Mesothelial cell of epicardium (in vitro differentiated cells): Measurements from ENCODE around the gene ANK2. TPM values are rescaled to one million over a fixed set of nuclear protein-coding genes. Genes with fewer than 3 reads are reported as not detected.

Experiments
- DNase-seq, 2 experiments: peaks; one replicate each; pipeline ENCODE4 v3.0.0; 2021; ENCODE audit warnings: low spot score in 2 of 2; ENCODE audit not compliant: unreplicated experiment in 2 of 2
- H3K27ac Mint-ChIP-seq: 2 replicates; pipeline ENCODE4 v1.8.0; 2021; ENCODE audit warnings: mixed read lengths
- H3K27me3 Mint-ChIP-seq: 2 replicates; pipeline ENCODE4 v1.8.0; 2021; ENCODE audit warnings: low read depth, mixed read lengths
- H3K36me3 Mint-ChIP-seq: 2 replicates; pipeline ENCODE4 v1.8.0; 2021; ENCODE audit warnings: mixed read lengths
- H3K4me1 Mint-ChIP-seq: 2 replicates; pipeline ENCODE4 v1.8.0; 2021; ENCODE audit warnings: mixed read lengths
- H3K4me3 Mint-ChIP-seq: 2 replicates; pipeline ENCODE4 v1.8.0; 2021; ENCODE audit warnings: mild to moderate bottlenecking, moderate library complexity, mixed read lengths
- H3K9me3 Mint-ChIP-seq: 2 replicates; pipeline ENCODE4 v1.8.0; 2021; ENCODE audit warnings: mixed read lengths
- CTCF ChIP-seq: fragments of 200-600 bp; sonication (generic); IDR thresholded peaks from one replicate; pipeline ENCODE4 v1.5.0; 2021; ENCODE audit warnings: antibody characterized with exemption; ENCODE audit not compliant: unreplicated experiment
- total RNA-seq: library from RNA; stranded (reverse); gene quantifications from 3 replicates; pipeline ENCODE4 v1.2.1, GENCODE V29; 2021

ANK2 gene
- total RNA-seq, 1 donor from 2014 or later, result 9.2 TPM

- no peak for DNase-seq
- H3K27ac Mint-ChIP-seq, result no peak overlapping the region
Observed at GRCh38 chr4:113273721-113274220, 224.3 kb downstream of the ANK2 start.

DNA sequence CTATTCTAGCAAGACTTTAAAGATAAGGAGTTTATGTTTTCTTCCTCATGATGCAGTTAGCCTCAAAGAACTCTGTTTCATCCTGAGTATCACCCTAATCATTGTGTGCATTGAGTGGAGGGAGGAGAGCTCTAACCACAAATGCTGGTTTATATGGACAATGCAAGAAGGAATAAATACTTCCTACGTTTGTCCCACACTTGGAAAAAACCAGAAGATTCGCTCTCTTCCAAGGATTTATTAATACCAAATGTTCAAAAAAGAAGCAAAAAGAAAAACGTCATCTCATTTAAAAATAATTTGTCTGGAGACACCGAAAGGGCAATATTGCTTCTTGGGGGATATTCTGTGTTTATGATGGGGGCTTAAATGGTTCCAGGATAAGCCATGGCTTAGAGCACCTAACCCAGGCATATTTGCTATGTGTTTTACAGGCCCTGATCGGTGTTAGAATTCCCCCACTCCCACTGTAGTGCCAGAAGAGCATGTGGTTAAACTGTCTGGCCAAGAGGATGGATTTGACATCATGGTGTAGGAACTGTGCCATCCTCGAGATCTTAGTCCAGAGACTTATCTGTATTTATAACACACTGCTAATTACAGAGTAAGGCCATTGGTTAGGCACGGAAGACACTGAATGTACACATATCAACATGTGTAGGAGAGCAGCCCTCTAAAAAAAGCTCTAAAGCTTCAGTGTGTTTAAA lies 227.2 kb downstream of the ANK2 start:
- no peaks in the 10 kb centered on the region for H3K36me3 Mint-ChIP-seq
- no peak for TF ChIP-seq CTCF
- H3K27ac Mint-ChIP-seq, result no peak overlapping the region
- H3K4me3 Mint-ChIP-seq, result no peak overlapping the region
- peaks cover 6% of the 10 kb centered on the region for H3K4me1 Mint-ChIP-seq
- no peaks in the 10 kb centered on the region for H3K27me3 Mint-ChIP-seq
- H3K9me3 Mint-ChIP-seq, result no peaks in the 10 kb centered on the region
- no peak for DNase-seq

More at GRCh38 chr4:113273721-113274220, 224.3 kb downstream of the ANK2 start:
- no peak overlapping the region for H3K4me3 Mint-ChIP-seq
- no peaks in the 10 kb centered on the region for H3K9me3 Mint-ChIP-seq
- TF ChIP-seq CTCF, result no peak
- no peaks in the 10 kb centered on the region for H3K36me3 Mint-ChIP-seq
- H3K27me3 Mint-ChIP-seq, result no peaks in the 10 kb centered on the region
- peaks cover 8% of the 10 kb centered on the region for H3K4me1 Mint-ChIP-seq

GRCh38 chr4:113278324-113278934 lies 229.0 kb downstream of the ANK2 start:
- Mint-ChIP-seq H3K27me3 (no peaks in the 10 kb centered on the region), H3K27ac (no peak overlapping the region), H3K9me3 (no peaks in the 10 kb centered on the region), H3K4me1 (peaks cover 4% of the 10 kb centered on the region), H3K4me3 (no peak overlapping the region), H3K36me3 (no peaks in the 10 kb centered on the region)
- peak; percentile 60 to 77 for DNase-seq
- peak; percentile 69 for TF ChIP-seq CTCF

- no peak overlapping the region for H3K27ac Mint-ChIP-seq
- H3K4me1 Mint-ChIP-seq, result peaks cover 1% of the 10 kb centered on the region
- no peak for TF ChIP-seq CTCF
- no peak overlapping the region for H3K4me3 Mint-ChIP-seq
- DNase-seq, result no peak
- no peaks in the 10 kb centered on the region for H3K36me3 Mint-ChIP-seq
- H3K27me3 Mint-ChIP-seq, result no peaks in the 10 kb centered on the region
- H3K9me3 Mint-ChIP-seq, result no peaks in the 10 kb centered on the region
Observed at GRCh38 chr4:113285501-113285900, 236.0 kb downstream of the ANK2 start.

DNA sequence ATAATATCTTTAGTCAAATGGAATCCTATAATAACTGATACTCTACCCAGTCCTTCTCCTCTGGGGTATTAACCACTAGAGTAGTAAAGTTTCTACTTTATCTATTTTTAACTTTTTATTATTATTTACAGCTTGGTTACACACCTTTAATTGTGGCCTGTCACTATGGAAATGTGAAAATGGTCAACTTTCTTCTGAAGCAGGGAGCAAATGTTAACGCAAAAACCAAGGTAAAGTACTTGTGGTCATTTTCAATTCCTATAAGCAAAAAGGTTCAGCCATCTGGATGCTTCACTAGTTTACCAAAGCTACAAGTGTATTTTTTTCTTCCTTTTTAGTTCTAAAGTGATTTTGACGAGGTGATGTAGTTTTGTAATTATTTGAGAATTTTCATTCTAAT lies 238.8 kb downstream of the ANK2 start:
- H3K27ac Mint-ChIP-seq, result no peak overlapping the region
- TF ChIP-seq CTCF, result no peak
- H3K4me3 Mint-ChIP-seq, result no peak overlapping the region
- H3K4me1 Mint-ChIP-seq, result peaks cover 9% of the 10 kb centered on the region
- DNase-seq, result no peak
- H3K36me3 Mint-ChIP-seq, result no peaks in the 10 kb centered on the region
- no peaks in the 10 kb centered on the region for H3K9me3 Mint-ChIP-seq
- no peaks in the 10 kb centered on the region for H3K27me3 Mint-ChIP-seq
